PC-3 (cell line): ENCODE measurements around the gene MOV10. TPM values are rescaled to one million over a fixed set of nuclear protein-coding genes. Genes with fewer than 3 reads are reported as not detected.
A peak's percentile ranks its signal among the peaks of the same experiment; 100 is the strongest.
"Not testable (repeated sequence)": the region's sequence is repeated elsewhere in the genome, so short reads cannot be mapped to it uniquely, and the experiment has no call there.

Experiments
- ATAC-seq: fragments of 200-7000 bp; cut with Tn5 transposase; 2 replicates; pipeline ENCODE4 v1.9.1; 2020; ENCODE audit warnings: mild to moderate bottlenecking, moderate library complexity
- BruUV-seq: library from RNA; stranded (reverse); fragments of 400-500 nt; replicated peaks from 2 replicates; lab custom pipeline; 2021; lab: Mats Ljungman, UMichigan
- CTCF ChIA-PET: fragments of 300-600 bp; sonication (Branson Sonifier 250); formaldehyde crosslinking; loops from one replicate; lab custom pipeline; 2022; ENCODE audit warnings: antibody characterized with exemption; lab: Charles Lee
- POLR2A ChIA-PET: fragments of 300-600 bp; sonication (Branson Sonifier 250); formaldehyde crosslinking; loops from one replicate; lab custom pipeline; 2022; ENCODE audit warnings: antibody characterized with exemption; ENCODE audit not compliant: unreplicated experiment; lab: Charles Lee
- DNase-seq: peaks from one replicate; pipeline ENCODE4 v3.0.0-alpha.2; 2015
- H2AFZ ChIP-seq: fragments of 300-600 bp; sonication (generic); 2 replicates; pipeline ENCODE4 v1.6.0; 2016; ENCODE audit warnings: antibody characterized with exemption, low read length
- H3F3A ChIP-seq: fragments of 300-600 bp; sonication (generic); one replicate; pipeline ENCODE4 v1.6.0; 2017; ENCODE audit warnings: antibody characterized with exemption, low read length, control low read depth, mild to moderate bottlenecking; ENCODE audit not compliant: unreplicated experiment
- H3K27ac ChIP-seq: fragments of 300-600 bp; sonication (generic); 2 replicates; pipeline ENCODE4 v1.5.1; 2016; ENCODE audit warnings: mild to moderate bottlenecking, low read length
- H3K27me3 ChIP-seq: fragments of 300-600 bp; sonication (generic); 2 replicates; pipeline ENCODE4 v1.6.1; 2016; ENCODE audit warnings: low read length, mixed read lengths
- H3K36me3 ChIP-seq: fragments of 300-600 bp; sonication (generic); 2 replicates; pipeline ENCODE4 v1.6.1; 2016; ENCODE audit warnings: low read depth, mixed run types, low read length, mixed read lengths
- H3K4me1 ChIP-seq: fragments of 300-600 bp; sonication (generic); 2 replicates; pipeline ENCODE4 v1.5.1; 2016; ENCODE audit warnings: low read length; ENCODE audit not compliant: insufficient read depth
- H3K4me2 ChIP-seq: fragments of 300-600 bp; sonication (generic); 2 replicates; pipeline ENCODE4 v1.6.0; 2016; ENCODE audit warnings: low read length
- H3K4me3 ChIP-seq: fragments of 300-600 bp; sonication (generic); 2 replicates; pipeline ENCODE4 v1.5.1; 2016; ENCODE audit warnings: mild to moderate bottlenecking, low read length, mixed read lengths
- H3K79me2 ChIP-seq: fragments of 300-600 bp; sonication (generic); 2 replicates; pipeline ENCODE4 v1.6.1; 2017; ENCODE audit warnings: low read length, mixed read lengths
- H3K9ac ChIP-seq: fragments of 300-600 bp; sonication (generic); 2 replicates; pipeline ENCODE4 v1.6.0; 2016; ENCODE audit warnings: mild to moderate bottlenecking, low read length
- H3K9me2 ChIP-seq: fragments of 300-600 bp; sonication (generic); replicated peaks from 2 replicates; pipeline ENCODE4 v1.6.1; 2016; ENCODE audit warnings: mixed run types, low read length, mixed read lengths
- H3K9me3 ChIP-seq: fragments of 300-600 bp; sonication (generic); 2 replicates; pipeline ENCODE4 v1.6.1; 2016; ENCODE audit warnings: low read length, mixed read lengths
- H4K20me1 ChIP-seq: fragments of 300-600 bp; sonication (generic); 2 replicates; pipeline ENCODE4 v1.6.1; 2016; ENCODE audit warnings: low read length, mixed read lengths
- CTCF ChIP-seq: fragments of 300-600 bp; sonication (generic); conservative IDR thresholded peaks from 2 replicates; pipeline ENCODE4 v1.5.1; 2017; ENCODE audit warnings: antibody characterized with exemption, low read depth, mild to moderate bottlenecking, low read length
- EZH2 ChIP-seq: fragments of 300-600 bp; sonication (generic); IDR thresholded peaks from one replicate; pipeline ENCODE4 v1.6.1; 2017; ENCODE audit warnings: antibody characterized with exemption, mild to moderate bottlenecking, low read length; ENCODE audit not compliant: unreplicated experiment
- EZH2phosphoT487 ChIP-seq: fragments of 300-600 bp; sonication (generic); IDR thresholded peaks from 2 replicates; pipeline ENCODE4 v1.6.1; 2018; ENCODE audit warnings: mild to moderate bottlenecking, antibody characterized with exemption, low read length, borderline replicate concordance
- intact Hi-C: fragments of 100-400 bp; cut with micrococcal nuclease; formaldehyde crosslinking; loops from 2 replicates; pipeline ENCODE4 v1.9.0; 2023
- total RNA-seq: library from RNA; depleted of rRNA; stranded (reverse); fragments of >200 nt; gene quantifications from 2 replicates; pipeline ENCODE4 v1.2.3, GENCODE V29; 2014

MOV10 gene
- total RNA-seq, 1 experiment from 2014 or later, result 68.5 TPM

DNA sequence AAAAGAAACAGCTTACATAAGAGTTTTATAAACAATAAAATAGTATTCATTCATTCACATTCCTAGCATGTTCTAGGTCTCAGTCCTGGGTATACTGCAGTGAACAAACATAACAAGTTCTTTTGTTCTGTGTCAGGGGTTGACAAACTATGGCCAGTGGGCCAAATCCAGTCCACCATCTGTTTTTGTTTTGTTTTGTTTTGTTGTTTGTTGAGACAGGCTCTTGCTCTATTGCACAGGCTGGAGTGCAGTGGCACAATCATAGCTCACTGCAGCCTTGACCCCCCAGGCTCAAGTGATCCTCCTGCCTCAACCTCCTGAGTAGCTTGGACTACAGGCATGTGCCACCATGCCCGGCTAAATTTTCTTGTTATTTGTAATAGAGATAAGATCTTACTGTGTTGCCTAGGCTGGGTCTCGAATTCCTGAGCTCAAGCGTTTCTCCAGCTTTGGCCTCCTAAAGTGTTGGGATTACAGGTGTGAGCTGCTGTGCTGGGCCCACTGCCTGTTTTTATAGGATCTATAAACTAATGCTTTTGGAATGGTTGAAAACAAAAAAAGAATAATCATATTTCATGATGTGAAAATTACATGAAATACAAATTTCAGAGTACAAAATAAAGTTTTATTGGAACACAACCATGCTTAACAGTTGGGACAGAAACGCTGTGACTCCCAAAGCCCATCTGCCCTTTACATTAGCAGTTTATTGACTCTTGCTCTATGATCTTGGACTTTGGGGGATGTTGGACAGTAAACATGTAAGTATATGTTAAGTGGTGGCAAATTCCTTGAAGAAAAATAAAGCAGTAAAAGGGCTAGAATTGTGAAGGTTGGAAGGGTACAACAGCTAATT lies 37.0 kb upstream of the MOV10 start:
- peaks cover 57% of the 10 kb centered on the region for H4K20me1 ChIP-seq
- peak overlapping the region; percentile 65 for H3K4me2 ChIP-seq
- no TSS peak for BruUV-seq
- H3F3A ChIP-seq, result peaks cover 8% of the 10 kb centered on the region
- intact Hi-C loops, result loop anchor here (1.0 to 5.0 kb wide), 2 partner anchors 15 to 35 kb away; partner anchors contain the start of gene MOV10
- no peak overlapping the region for H3K9ac ChIP-seq
- TF ChIP-seq CTCF (no peak), EZH2phosphoT487 (no peak), EZH2 (no peak)
- H3K27ac ChIP-seq, result peak overlapping the region; percentile 50
- ChIA-PET CTCF (no interaction called here), POLR2A (no interaction called here)
- peaks cover 28% of the 10 kb centered on the region for H3K4me1 ChIP-seq
- DNase-seq (peak; percentile 26), ATAC-seq (peak; percentile 78)
- no peak overlapping the region for H3K4me3 ChIP-seq
- peaks cover 3% of the 10 kb centered on the region; the same call in 1 of the 2 replicates for H3K36me3 ChIP-seq
- no peak overlapping the region for H2AFZ ChIP-seq
- no peaks in the 10 kb centered on the region for H3K27me3 ChIP-seq
- H3K9me3 ChIP-seq, result no peaks in the 10 kb centered on the region
- H3K79me2 ChIP-seq, result peaks cover 84% of the 10 kb centered on the region
- H3K9me2 ChIP-seq, result no peaks in the 10 kb centered on the region

GRCh38 chr1:112638110-112638428 lies 36.4 kb upstream of the MOV10 start:
- Histone ChIP-seq H3K4me1 (peaks cover 28% of the 10 kb centered on the region), H3K79me2 (peaks cover 84% of the 10 kb centered on the region), H3K9ac (no peak overlapping the region), H3K27me3 (no peaks in the 10 kb centered on the region), H3K9me2 (no peaks in the 10 kb centered on the region), H3K36me3 (peaks cover 3% of the 10 kb centered on the region; the same call in 1 of the 2 replicates), H3K27ac (no peak overlapping the region), H3K4me3 (no peak overlapping the region), H3F3A (peaks cover 8% of the 10 kb centered on the region), H3K9me3 (no peaks in the 10 kb centered on the region), H3K4me2 (no peak overlapping the region), H2AFZ (no peak overlapping the region), H4K20me1 (peaks cover 56% of the 10 kb centered on the region)
- POLR2A ChIA-PET, result no interaction called here
- no peak for TF ChIP-seq EZH2
- no peak for TF ChIP-seq CTCF
- no peak for TF ChIP-seq EZH2phosphoT487
- CTCF ChIA-PET, result no interaction called here
- intact Hi-C loops, result loop anchor here (5.0 kb wide), 1 partner anchor 34 kb away; the partner anchor contains the start of gene MOV10
- peak; percentile 25; the same call in 1 of the 2 replicates for ATAC-seq
- BruUV-seq, result no TSS peak
- DNase-seq, result peak; percentile 6

DNA sequence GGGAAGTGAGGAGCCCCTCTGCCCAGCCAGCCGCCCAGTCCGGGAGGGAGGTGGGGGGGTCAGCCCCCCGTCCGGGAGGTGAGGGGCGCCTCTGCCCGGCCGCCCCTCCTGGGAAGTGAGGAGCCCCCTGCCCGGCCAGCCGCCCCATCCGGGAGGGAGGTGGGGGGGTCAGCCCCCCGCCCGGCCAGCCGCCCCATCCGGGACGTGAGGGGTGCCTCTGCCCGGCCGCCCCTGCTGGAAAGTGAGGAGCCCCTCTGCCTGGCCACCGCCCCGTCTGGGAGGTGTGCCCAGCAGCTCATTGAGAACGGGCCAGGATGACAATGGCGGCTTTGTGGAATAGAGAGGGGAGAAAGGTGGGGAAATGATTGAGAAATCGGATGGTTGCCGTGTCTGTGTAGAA lies 34.0 kb upstream of the MOV10 start:
- H3K36me3 ChIP-seq, H3K9me3 ChIP-seq, H3K4me2 ChIP-seq, H3K27me3 ChIP-seq, ATAC-seq, H3K9me2 ChIP-seq, H3K4me3 ChIP-seq, BruUV-seq, CTCF ChIA-PET, H3K27ac ChIP-seq, POLR2A ChIA-PET, H3K9ac ChIP-seq, H3F3A ChIP-seq, intact Hi-C loops, H2AFZ ChIP-seq, DNase-seq: not testable (repeated sequence)
- Histone ChIP-seq H4K20me1 (peaks cover 39% of the 10 kb centered on the region), H3K4me1 (peaks cover 24% of the 10 kb centered on the region), H3K79me2 (peaks cover 84% of the 10 kb centered on the region)
